ENCODE data around the gene MAGEA10. TPM values are rescaled to one million over a fixed set of nuclear protein-coding genes. Genes with fewer than 3 reads are reported as not detected.
"Not testable (repeated sequence)": the region's sequence is repeated elsewhere in the genome, so short reads cannot be mapped to it uniquely, and the experiment has no call there.

The MAGEA10 gene
- total RNA-seq, 2 experiments from 2014 or later, result not detected

GRCh38 chrX:152173923-152174322 lies 35.5 kb upstream of the MAGEA10 start:
- POLR2A ChIA-PET; intact Hi-C loops (cut with micrococcal nuclease; ENCODE audit: unreplicated experiment); H4K20me1 ChIP-seq (ENCODE audit: insufficient read depth, low read length); H3K79me2 ChIP-seq (ENCODE audit: insufficient read depth, low read depth, low read length); H3K4me2 ChIP-seq (ENCODE audit: low read length); CTCF ChIA-PET (ENCODE audit: unreplicated experiment); H3K9me2 ChIP-seq (ENCODE audit: insufficient read depth, low read length); DNase-seq (ENCODE audit: low spot score); H3K4me1 ChIP-seq (ENCODE audit: insufficient read depth, low read length, poor library complexity, severe bottlenecking); H3K27ac ChIP-seq (ENCODE audit: low read depth, low read length, poor library complexity, severe bottlenecking); H3K9me3 ChIP-seq (ENCODE audit: low read length); BruUV-seq (replicated peaks); H2AFZ ChIP-seq (ENCODE audit: low read length); H3K4me3 ChIP-seq (ENCODE audit: low read depth, low read length, poor library complexity, severe bottlenecking); H3K36me3 ChIP-seq (ENCODE audit: insufficient read depth, low read length): not testable (repeated sequence)

- Histone ChIP-seq H3K9me3 (ENCODE audit: low read length) (no peaks in the 10 kb centered on the region), H4K20me1 (ENCODE audit: insufficient read depth, low read length) (no peaks in the 10 kb centered on the region), H3K79me2 (ENCODE audit: insufficient read depth, low read depth, low read length) (no peaks in the 10 kb centered on the region), H3K4me2 (ENCODE audit: low read length) (no peak overlapping the region), H3K4me3 (ENCODE audit: low read depth, low read length, poor library complexity, severe bottlenecking) (no peak overlapping the region), H2AFZ (ENCODE audit: low read length) (no peak overlapping the region), H3K9me2 (ENCODE audit: insufficient read depth, low read length) (no peaks in the 10 kb centered on the region), H3K4me1 (ENCODE audit: insufficient read depth, low read length, poor library complexity, severe bottlenecking) (no peaks in the 10 kb centered on the region), H3K27ac (ENCODE audit: low read depth, low read length, poor library complexity, severe bottlenecking) (no peak overlapping the region), H3K36me3 (ENCODE audit: insufficient read depth, low read length) (no peaks in the 10 kb centered on the region)
- TF ChIP-seq EZH2phosphoT487 (IDR thresholded peaks at IDR 0.05; ENCODE audit: borderline replicate concordance, low read depth, low read length) (no peak), CTCF (conservative IDR thresholded peaks at IDR 0.05; ENCODE audit: low read length) (no peak)
- ChIA-PET POLR2A (no interaction called here), CTCF (ENCODE audit: unreplicated experiment) (no interaction called here)
- intact Hi-C loops (cut with micrococcal nuclease; ENCODE audit: unreplicated experiment), result no loop called here
- BruUV-seq (replicated peaks), result no TSS peak
- DNase-seq (ENCODE audit: low spot score), result no peak
Measured at GRCh38 chrX:152170621-152171020, 32.2 kb upstream of the MAGEA10 start.

- Histone ChIP-seq H2AFZ (ENCODE audit: low read length) (no peak overlapping the region), H3K4me3 (ENCODE audit: low read depth, low read length, poor library complexity, severe bottlenecking) (no peak overlapping the region), H4K20me1 (ENCODE audit: insufficient read depth, low read length) (no peaks in the 10 kb centered on the region), H3K4me1 (ENCODE audit: insufficient read depth, low read length, poor library complexity, severe bottlenecking) (no peaks in the 10 kb centered on the region), H3K4me2 (ENCODE audit: low read length) (no peak overlapping the region), H3K9me2 (ENCODE audit: insufficient read depth, low read length) (no peaks in the 10 kb centered on the region), H3K27ac (ENCODE audit: low read depth, low read length, poor library complexity, severe bottlenecking) (no peak overlapping the region), H3K9me3 (ENCODE audit: low read length) (no peaks in the 10 kb centered on the region), H3K36me3 (ENCODE audit: insufficient read depth, low read length) (no peaks in the 10 kb centered on the region), H3K79me2 (ENCODE audit: insufficient read depth, low read depth, low read length) (no peaks in the 10 kb centered on the region)
- POLR2A ChIA-PET, result no interaction called here
- intact Hi-C loops (cut with micrococcal nuclease; ENCODE audit: unreplicated experiment), result no loop called here
- TF ChIP-seq EZH2phosphoT487 (IDR thresholded peaks at IDR 0.05; ENCODE audit: borderline replicate concordance, low read depth, low read length) (no peak), CTCF (conservative IDR thresholded peaks at IDR 0.05; ENCODE audit: low read length) (no peak)
- BruUV-seq (replicated peaks), result no TSS peak
- CTCF ChIA-PET (ENCODE audit: unreplicated experiment), result no interaction called here
- DNase-seq (ENCODE audit: low spot score), result no peak
Measured at GRCh38 chrX:152165033-152165743, 26.8 kb upstream of the MAGEA10 start.

Data from OCI-LY7 (cell line).